Esophagus muscularis mucosa (tissue), 4 donors: Measurements from ENCODE around the gene SGK1. TPM values are rescaled to one million over a fixed set of nuclear protein-coding genes. Genes with fewer than 3 reads are reported as not detected.
"Not testable (repeated sequence)": the region's sequence is repeated elsewhere in the genome, so short reads cannot be mapped to it uniquely, and the experiment has no call there.

Experiments
- DNase-seq: peaks from one replicate; pipeline ENCODE4 v3.0.0-alpha.2; 2017; ENCODE audit errors: extremely low spot score
- H3K27ac ChIP-seq, 4 donors: fragments of 200-600 bp; sonication (generic); replicated peaks in 1 of 4; 1 replicate in 3 of 4; 2 replicates in 1 of 4; pipeline ENCODE4 v1.5.1; 2016 to 2019; ENCODE audit warnings: mild to moderate bottlenecking in 1 of 4
- H3K27me3 ChIP-seq, 4 donors: fragments of 200-600 bp; sonication (generic); one replicate each; pipeline versions ENCODE4 v1.5.1 to v1.6.0; 2016 to 2019
- H3K36me3 ChIP-seq, 4 donors: fragments of 200-600 bp; sonication (generic); one replicate each; pipeline ENCODE4 v1.5.1; 2016 to 2019
- H3K4me1 ChIP-seq, 4 donors: fragments of 200-600 bp; sonication (generic); one replicate each; pipeline ENCODE4 v1.5.1; 2016 to 2019
- H3K4me3 ChIP-seq, 4 donors: fragments of 200-600 bp; sonication (generic); 1 replicate in 2 of 4; 2 replicates in 2 of 4; pipeline ENCODE4 v1.5.1; 2016 to 2019; ENCODE audit warnings: mild to moderate bottlenecking in 4 of 4, moderate library complexity in 1 of 4
- H3K9me3 ChIP-seq, 4 donors: fragments of 200-600 bp; sonication (generic); 1 replicate in 3 of 4; 2 replicates in 1 of 4; pipeline ENCODE4 v1.5.1; 2016 to 2019
- EP300 ChIP-seq: sonication (generic); formaldehyde crosslinking; IDR thresholded peaks from one replicate; pipeline ENCODE4 v1.6.1; 2017; ENCODE audit warnings: antibody characterized with exemption
- POLR2A ChIP-seq: fragments of 450-650 bp; IDR thresholded peaks from one replicate; pipeline ENCODE4 v1.6.1; 2017; ENCODE audit warnings: antibody characterized with exemption, moderate library complexity, mild to moderate bottlenecking, low read depth
- POLR2AphosphoS5 ChIP-seq, 2 donors: sonication (generic); formaldehyde crosslinking; IDR thresholded peaks; one replicate each; pipeline ENCODE4 v1.6.1; 2017; ENCODE audit warnings: antibody characterized with exemption in 2 of 2
- WGBS: methylation state at CpG from one replicate; pipeline ENCODE4 v1.1.5; 2018; 5-methylcytosine and 5-hydroxymethylcytosine counted together
- intact Hi-C: fragments of 100-400 bp; cut with DNase I; formaldehyde crosslinking; loops from one replicate; pipeline ENCODE4 v1.15.1; 2023
- total RNA-seq, 4 donors: library from RNA; depleted of rRNA; stranded (reverse); fragments of >200 nt; gene quantifications; one replicate each; pipeline versions ENCODE4 v1.1.0 to v1.2.1, GENCODE V29; 2016
- TF ChIP-seq, protein P1 (sequence below), 3 experiments: fragments of 200-600 bp in 2 of 3; fragments of 450-650 bp in 1 of 3; sonication (generic) in 2 of 3; IDR thresholded peaks; one replicate each; pipeline ENCODE4 v1.5.1; 2017 to 2019; ENCODE audit warnings: antibody characterized with exemption in 3 of 3, mild to moderate bottlenecking in 2 of 3, moderate library complexity in 1 of 3

SGK1 gene
- total RNA-seq, 4 donors from 2014 or later: 30.7 to 52.8 (median 43.9) TPM

DNA sequence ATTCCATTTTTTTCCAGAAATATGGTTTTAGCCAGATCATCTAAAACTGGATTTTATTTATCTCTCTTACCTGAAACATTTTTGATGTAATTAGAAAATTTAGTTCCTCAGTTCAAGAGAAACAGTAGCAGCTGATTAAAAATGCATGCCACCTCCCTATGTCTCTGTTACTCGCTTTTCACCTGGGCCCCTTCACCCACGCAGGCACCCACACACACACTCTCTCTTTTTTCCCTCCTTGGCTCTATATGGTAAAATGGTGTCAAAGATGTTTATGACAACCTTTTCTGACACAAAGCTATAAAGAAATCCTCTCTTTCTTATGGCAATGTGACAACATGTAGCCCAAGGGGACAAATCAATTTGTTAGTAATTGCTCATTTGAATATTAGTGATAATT is 5.8 kb upstream of the SGK1 start:
- Histone ChIP-seq H3K4me3 (no peak overlapping the region), H3K4me1 (peaks cover 0 to under 1% (median 0%) of the 10 kb centered on the region in 4 donors), H3K27me3 (peaks cover 0 to 2% (median under 1%) of the 10 kb centered on the region in 4 donors), H3K36me3 (no peaks in the 10 kb centered on the region), H3K9me3 (peaks cover 0 to 13% (median 4%) of the 10 kb centered on the region in 4 donors), H3K27ac (no peak overlapping the region)
- TF ChIP-seq, protein P1, sequence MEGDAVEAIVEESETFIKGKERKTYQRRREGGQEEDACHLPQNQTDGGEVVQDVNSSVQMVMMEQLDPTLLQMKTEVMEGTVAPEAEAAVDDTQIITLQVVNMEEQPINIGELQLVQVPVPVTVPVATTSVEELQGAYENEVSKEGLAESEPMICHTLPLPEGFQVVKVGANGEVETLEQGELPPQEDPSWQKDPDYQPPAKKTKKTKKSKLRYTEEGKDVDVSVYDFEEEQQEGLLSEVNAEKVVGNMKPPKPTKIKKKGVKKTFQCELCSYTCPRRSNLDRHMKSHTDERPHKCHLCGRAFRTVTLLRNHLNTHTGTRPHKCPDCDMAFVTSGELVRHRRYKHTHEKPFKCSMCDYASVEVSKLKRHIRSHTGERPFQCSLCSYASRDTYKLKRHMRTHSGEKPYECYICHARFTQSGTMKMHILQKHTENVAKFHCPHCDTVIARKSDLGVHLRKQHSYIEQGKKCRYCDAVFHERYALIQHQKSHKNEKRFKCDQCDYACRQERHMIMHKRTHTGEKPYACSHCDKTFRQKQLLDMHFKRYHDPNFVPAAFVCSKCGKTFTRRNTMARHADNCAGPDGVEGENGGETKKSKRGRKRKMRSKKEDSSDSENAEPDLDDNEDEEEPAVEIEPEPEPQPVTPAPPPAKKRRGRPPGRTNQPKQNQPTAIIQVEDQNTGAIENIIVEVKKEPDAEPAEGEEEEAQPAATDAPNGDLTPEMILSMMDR (IDR thresholded peaks at IDR 0.05): no peak
- TF ChIP-seq POLR2AphosphoS5 (IDR thresholded peaks at IDR 0.05) (no peak), EP300 (no peak), POLR2A (no peak)
- WGBS: 95% methylated on average over 2 of the region's 2 CpGs
- no peak for DNase-seq
- intact Hi-C loops: no loop called here

DNA sequence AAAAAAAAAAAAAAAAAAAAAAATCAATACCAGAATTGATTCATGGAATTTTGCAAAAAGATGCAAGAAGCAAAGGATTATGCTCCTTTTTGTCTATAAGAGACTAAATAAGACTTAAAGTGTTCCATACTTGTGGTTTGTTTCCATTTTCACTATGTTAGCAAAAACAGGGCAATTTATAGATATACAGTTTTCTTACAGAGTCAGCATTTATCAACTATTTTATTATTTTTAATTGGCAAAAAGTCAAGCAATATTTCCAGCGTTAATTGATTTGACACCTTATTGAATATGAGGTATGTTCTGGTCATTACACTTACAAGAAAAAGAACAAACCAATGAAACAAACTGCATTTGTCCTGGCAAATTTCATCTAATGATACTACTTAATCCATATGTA is 5.4 kb upstream of the SGK1 start:
- no peak overlapping the region for H3K27ac ChIP-seq
- intact Hi-C loops: no loop called here
- H3K9me3 ChIP-seq: peaks cover 0 to 13% (median 4%) of the 10 kb centered on the region in 4 donors
- H3K4me1 ChIP-seq: peaks cover 0 to 4% (median 4%) of the 10 kb centered on the region in 4 donors
- H3K36me3 ChIP-seq: no peaks in the 10 kb centered on the region
- H3K4me3 ChIP-seq: no peak overlapping the region
- H3K27me3 ChIP-seq: peaks cover 0 to 6% (median 2%) of the 10 kb centered on the region in 4 donors
- no peak for TF ChIP-seq POLR2A
- 98% methylated on average over 1 of the region's 1 CpG for WGBS
- no peak for DNase-seq

DNA sequence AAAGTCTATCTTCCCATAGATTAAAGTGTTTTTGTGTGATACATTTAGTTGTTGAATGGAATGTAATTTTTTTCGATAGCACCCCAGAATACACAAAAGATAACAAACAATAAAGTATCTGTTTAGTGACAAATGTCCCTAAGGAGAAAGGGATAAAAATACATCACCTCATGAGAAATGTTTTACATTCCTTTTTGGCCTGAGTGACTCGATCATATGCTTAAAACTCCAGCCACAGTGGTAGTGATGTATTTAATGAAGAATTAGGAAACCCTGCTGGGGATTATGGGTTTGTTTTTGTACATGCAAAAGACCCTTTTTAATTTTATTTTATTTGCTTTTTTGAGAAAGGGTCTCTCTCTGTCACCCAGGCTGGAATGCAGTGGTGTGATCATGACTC is 4.3 kb upstream of the SGK1 start:
- Histone ChIP-seq H3K4me3 (no peak overlapping the region), H3K36me3 (no peaks in the 10 kb centered on the region), H3K27me3 (peaks cover 0 to 15% (median 3%) of the 10 kb centered on the region in 4 donors), H3K4me1 (peaks cover 0 to 15% (median 15%) of the 10 kb centered on the region in 4 donors), H3K9me3 (peaks cover 0 to 13% (median 4%) of the 10 kb centered on the region in 4 donors), H3K27ac (no peak overlapping the region)
- intact Hi-C loops: no loop called here
- TF ChIP-seq POLR2A (no peak), EP300 (no peak), POLR2AphosphoS5 (IDR thresholded peaks at IDR 0.05) (no peak)
- TF ChIP-seq, protein P1 (IDR thresholded peaks at IDR 0.05): no peak
- WGBS: 87% methylated on average over 2 of the region's 2 CpGs
- DNase-seq: no peak

DNA sequence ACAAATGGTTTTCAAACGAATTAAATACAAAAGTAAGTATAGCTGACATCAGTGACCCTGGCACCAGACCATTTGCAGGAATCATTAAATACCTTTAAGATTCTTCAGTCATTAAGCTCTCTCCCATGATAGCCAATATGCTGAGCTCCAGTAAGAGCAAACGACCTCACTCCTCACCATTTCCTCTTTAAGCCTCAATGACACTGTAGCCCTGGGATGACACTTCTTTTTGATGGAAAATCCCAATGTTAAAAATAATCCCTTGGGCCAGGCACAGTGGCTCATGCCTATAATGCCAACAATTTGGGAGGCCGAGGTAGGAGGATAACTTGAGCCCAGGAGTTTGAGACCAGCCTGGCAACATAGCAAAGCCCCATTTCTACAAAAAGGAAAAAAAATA is 3.3 kb upstream of the SGK1 start:
- H3K4me3 ChIP-seq: no peak overlapping the region
- peaks cover 0 to 17% (median 3%) of the 10 kb centered on the region in 4 donors for H3K27me3 ChIP-seq
- TF ChIP-seq, protein P1 (IDR thresholded peaks at IDR 0.05): no peak
- TF ChIP-seq EP300 (no peak), POLR2A (no peak), POLR2AphosphoS5 (IDR thresholded peaks at IDR 0.05) (no peak)
- H3K4me1 ChIP-seq: peaks cover 0 to 17% (median 16%) of the 10 kb centered on the region in 4 donors
- peaks cover 0 to 13% (median 4%) of the 10 kb centered on the region in 4 donors for H3K9me3 ChIP-seq
- intact Hi-C loops: no loop called here
- H3K27ac ChIP-seq: no peak overlapping the region
- 93% methylated on average over 3 of the region's 3 CpGs for WGBS
- H3K36me3 ChIP-seq: no peaks in the 10 kb centered on the region
- DNase-seq: no peak

DNA sequence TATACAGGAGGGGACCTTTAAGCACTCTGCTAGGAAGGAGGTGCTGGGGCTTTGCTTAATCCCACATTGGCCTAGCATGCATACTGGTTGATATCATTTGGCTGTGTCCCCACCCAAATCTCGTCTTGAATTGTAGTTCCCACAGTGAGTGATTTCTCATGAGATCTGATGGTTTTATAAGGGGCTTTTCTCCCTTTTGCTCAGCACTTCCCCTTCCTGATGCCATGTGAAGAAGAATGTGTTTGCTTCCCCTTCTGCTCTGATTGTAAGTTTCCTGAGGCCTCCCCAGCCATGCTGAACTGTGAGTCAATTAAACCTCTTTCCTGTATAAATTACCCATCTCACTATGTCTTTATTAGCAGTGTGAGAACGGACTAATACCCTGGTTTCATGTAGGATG is 1.8 kb upstream of the SGK1 start:
- H3K27me3 ChIP-seq: peaks cover 0 to 17% (median 3%) of the 10 kb centered on the region in 4 donors
- H3K9me3 ChIP-seq, DNase-seq, H3K4me3 ChIP-seq, H3K27ac ChIP-seq, H3K36me3 ChIP-seq, intact Hi-C loops: not testable (repeated sequence)
- 83% methylated on average over 2 of the region's 2 CpGs for WGBS
- peaks cover 0 to 17% (median 16%) of the 10 kb centered on the region in 4 donors for H3K4me1 ChIP-seq

DNA sequence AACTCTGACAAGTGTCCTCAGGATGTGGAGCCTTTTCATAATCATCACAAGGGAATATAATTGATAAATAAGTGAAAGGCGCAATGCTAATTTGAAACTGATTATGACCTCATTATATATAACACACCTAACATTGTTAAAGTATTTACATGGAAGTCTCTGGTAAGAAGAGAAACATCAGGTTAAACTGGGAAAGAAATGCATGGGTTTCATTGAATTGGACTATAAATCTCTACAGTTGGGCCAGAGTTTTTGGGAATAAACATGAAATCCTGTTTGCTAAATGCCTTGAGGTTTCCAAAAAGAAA is 1.0 kb upstream of the SGK1 start:
- Histone ChIP-seq H3K27me3 (peaks cover 0 to 17% (median 3%) of the 10 kb centered on the region in 4 donors), H3K9me3 (no peaks in the 10 kb centered on the region), H3K4me1 (peaks cover 0 to 17% (median 16%) of the 10 kb centered on the region in 4 donors), H3K27ac (no peak overlapping the region), H3K36me3 (no peaks in the 10 kb centered on the region), H3K4me3 (no peak overlapping the region)
- no peak for TF ChIP-seq POLR2A
- no peak for TF ChIP-seq EP300
- TF ChIP-seq, protein P1 (IDR thresholded peaks at IDR 0.05): no peak
- no peak for TF ChIP-seq POLR2AphosphoS5 (IDR thresholded peaks at IDR 0.05)
- no peak for DNase-seq
- 96% methylated on average over 1 of the region's 1 CpG for WGBS
- intact Hi-C loops: no loop called here
